HuH-7.5 (cell line): ENCODE results near the gene SETSIP.
A peak's percentile ranks its signal among the peaks of the same experiment; 100 is the strongest.
"Not testable (repeated sequence)": the region's sequence is repeated elsewhere in the genome, so short reads cannot be mapped to it uniquely, and the experiment has no call there.

Experiments used
- DNase-seq: peaks from one replicate; pipeline ENCODE4 v3.0.0; 2011; ENCODE audit warnings: low spot score

SETSIP gene

GRCh38 chr1:92045766-92046495 is 29.3 kb downstream of the SETSIP start:
- no peak for DNase-seq

GRCh38 chr1:92043621-92044020 is 31.6 kb downstream of the SETSIP start:
- no peak for DNase-seq

- no peak for DNase-seq
Measured at GRCh38 chr1:92040971-92041370, 34.2 kb downstream of the SETSIP start.

GRCh38 chr1:92038695-92039346 is 36.4 kb downstream of the SETSIP start:
- no peak for DNase-seq

- DNase-seq: no peak
Measured at GRCh38 chr1:92037400-92037799, 37.8 kb downstream of the SETSIP start.

GRCh38 chr1:92031281-92032110 is 43.7 kb downstream of the SETSIP start:
- DNase-seq: no peak

- DNase-seq: no peak
Measured at GRCh38 chr1:92030656-92031107, 44.5 kb downstream of the SETSIP start.

- peak; percentile 6 for DNase-seq
Measured at GRCh38 chr1:92029241-92029922, 45.8 kb downstream of the SETSIP start.

- no peak for DNase-seq
Measured at GRCh38 chr1:92026806-92027205, 48.4 kb downstream of the SETSIP start.

GRCh38 chr1:92026042-92026441 is 49.2 kb downstream of the SETSIP start:
- DNase-seq: not testable (repeated sequence)
